ENCODE data around the gene MARCHF6. TPM values are rescaled to one million over a fixed set of nuclear protein-coding genes. Genes with fewer than 3 reads are reported as not detected.
A peak's percentile ranks its signal among the peaks of the same experiment; 100 is the strongest.

Gene MARCHF6
- total and polyA plus RNA-seq, 9 of the 15 experiments (the other 6 are each of a cell fraction or from before 2014, with no cell fraction given), result 74.1 to 456 (median 116) TPM

- TF ChIP-seq POLR2B (IDR thresholded peaks at IDR 0.05; ENCODE audit: low read depth, partially characterized antibody) (no peak), ZFP1 (CRISPR knock-in tag; IDR thresholded peaks at IDR 0.05) (no peak), PHF8 (IDR thresholded peaks at IDR 0.05; ENCODE audit: borderline replicate concordance, low read length) (no peak), E2F8 (IDR thresholded peaks at IDR 0.05; ENCODE audit: low read depth, partially characterized antibody) (peak; percentile 17), TGIF2 (CRISPR knock-in tag; IDR thresholded peaks at IDR 0.05) (no peak), ATF3 (IDR thresholded peaks at IDR 0.05) (peak; percentile 14; the same call in 1 of the 2 replicates), ATF3 (CRISPR knock-in tag; conservative IDR thresholded peaks at IDR 0.05) (no peak), BRD4 (IDR thresholded peaks at IDR 0.05) (no peak), HDAC3 (IDR thresholded peaks at IDR 0.05; ENCODE audit: borderline replicate concordance, partially characterized antibody) (no peak), TAF15 (IDR thresholded peaks at IDR 0.05; ENCODE audit: low read depth, low read length) (no peak), YY1 (IDR thresholded peaks at IDR 0.05; ENCODE audit: borderline replicate concordance in 1 of 3, control insufficient read depth in 1 of 3, extremely low read depth in 1 of 3, insufficient read depth in 3 of 3, insufficient read length in 1 of 3, insufficient replicate concordance in 2 of 3, low read depth in 1 of 3, low read length in 2 of 3) (peak in 1 of 3 experiments; percentile 71), CTBP1 (IDR thresholded peaks at IDR 0.05; ENCODE audit: borderline replicate concordance) (peak; percentile 77; the same call in 1 of the 2 replicates), KLF6 (CRISPR knock-in tag; IDR thresholded peaks at IDR 0.05; ENCODE audit: borderline replicate concordance) (no peak), HEY1 (CRISPR knock-in tag; IDR thresholded peaks at IDR 0.05; ENCODE audit: borderline replicate concordance) (no peak), EP400 (IDR thresholded peaks at IDR 0.05) (no peak), BRF2 (IDR thresholded peaks at IDR 0.05; ENCODE audit: borderline replicate concordance, insufficient read depth, insufficient read length) (no peak), FOSL1 (tag; conservative IDR thresholded peaks at IDR 0.05) (no peak), PURB (CRISPR knock-in tag; IDR thresholded peaks at IDR 0.05; ENCODE audit: low read depth) (no peak), MXD1 (CRISPR knock-in tag; IDR thresholded peaks at IDR 0.05; ENCODE audit: borderline replicate concordance, poor library complexity, severe bottlenecking) (no peak), ZNF384 (IDR thresholded peaks at IDR 0.05; ENCODE audit: low read depth, low read length) (no peak)
- TF ChIP-seq, protein P1, sequence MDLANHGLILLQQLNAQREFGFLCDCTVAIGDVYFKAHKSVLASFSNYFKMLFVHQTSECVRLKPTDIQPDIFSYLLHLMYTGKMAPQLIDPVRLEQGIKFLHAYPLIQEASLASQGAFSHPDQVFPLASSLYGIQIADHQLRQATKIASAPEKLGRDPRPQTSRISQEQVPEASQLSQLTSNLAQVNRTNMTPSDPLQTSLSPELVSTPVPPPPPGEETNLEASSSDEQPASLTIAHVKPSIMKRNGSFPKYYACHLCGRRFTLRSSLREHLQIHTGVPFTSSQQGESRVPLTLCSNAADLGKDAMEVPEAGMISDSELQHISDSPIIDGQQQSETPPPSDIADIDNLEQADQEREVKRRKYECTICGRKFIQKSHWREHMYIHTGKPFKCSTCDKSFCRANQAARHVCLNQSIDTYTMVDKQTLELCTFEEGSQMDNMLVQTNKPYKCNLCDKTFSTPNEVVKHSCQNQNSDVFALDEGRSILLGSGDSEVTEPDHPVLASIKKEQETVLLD (IDR thresholded peaks at IDR 0.05), result peak; percentile 36; the same call in 1 of the 2 replicates
Observed at GRCh38 chr5:10304932-10305331, 48.6 kb upstream of the MARCHF6 start (continued).
